Effector memory CD4-positive, alpha-beta T cell (primary cell): ENCODE results near the gene TJP3.

ENCODE experiments used
- DNase-seq, 3 donors: peaks; one replicate each; pipeline ENCODE4 v3.0.0-alpha.2; 2020
- H3K27ac ChIP-seq: 2 replicates; pipeline ENCODE4 v1.7.0; 2013; ENCODE audit warnings: mild to moderate bottlenecking, low read length, moderate library complexity; ENCODE audit not compliant: insufficient read depth, poor library complexity, severe bottlenecking
- H3K27me3 ChIP-seq: replicated peaks from 2 replicates; pipeline ENCODE4 v1.7.0; 2013; ENCODE audit warnings: mild to moderate bottlenecking, low read length; ENCODE audit not compliant: insufficient read depth, control insufficient read depth, poor library complexity, severe bottlenecking
- H3K36me3 ChIP-seq: 2 replicates; pipeline ENCODE4 v1.7.0; 2013; ENCODE audit warnings: mild to moderate bottlenecking, low read length, moderate library complexity; ENCODE audit not compliant: control insufficient read depth, insufficient read depth
- H3K4me1 ChIP-seq: 2 replicates; pipeline ENCODE4 v1.7.0; 2013; ENCODE audit warnings: low read length, mild to moderate bottlenecking; ENCODE audit not compliant: control insufficient read depth, insufficient read depth, poor library complexity, severe bottlenecking
- H3K4me3 ChIP-seq: 2 replicates; pipeline ENCODE4 v1.7.0; 2013; ENCODE audit warnings: low read length, low read depth, mild to moderate bottlenecking; ENCODE audit not compliant: insufficient read depth, poor library complexity, severe bottlenecking
- H3K9me3 ChIP-seq: 2 replicates; pipeline ENCODE4 v1.7.0; 2013; ENCODE audit warnings: mild to moderate bottlenecking, low read length, moderate library complexity; ENCODE audit not compliant: control insufficient read depth

The TJP3 gene

GRCh38 chr19:3775831-3776230, 67.6 kb downstream of the TJP3 start:
- Histone ChIP-seq H3K27ac (no peak overlapping the region), H3K27me3 (no peaks in the 10 kb centered on the region), H3K36me3 (no peaks in the 10 kb centered on the region), H3K4me3 (no peak overlapping the region), H3K9me3 (no peaks in the 10 kb centered on the region), H3K4me1 (no peaks in the 10 kb centered on the region)
- DNase-seq = no peak

- Histone ChIP-seq H3K4me1 (no peaks in the 10 kb centered on the region), H3K27me3 (no peaks in the 10 kb centered on the region), H3K36me3 (no peaks in the 10 kb centered on the region), H3K27ac (no peak overlapping the region), H3K9me3 (peaks cover 2% of the 10 kb centered on the region), H3K4me3 (no peak overlapping the region)
- DNase-seq = no peak
These were observed 68.4 kb downstream of the TJP3 start for GRCh38 chr19:3776479-3777040.

- Histone ChIP-seq H3K4me3 (no peak overlapping the region), H3K27me3 (no peaks in the 10 kb centered on the region), H3K36me3 (no peaks in the 10 kb centered on the region), H3K27ac (no peak overlapping the region), H3K9me3 (peaks cover 10% of the 10 kb centered on the region), H3K4me1 (no peaks in the 10 kb centered on the region)
- no peak for DNase-seq
These were observed 70.1 kb downstream of the TJP3 start for GRCh38 chr19:3778104-3778867.

DNA sequence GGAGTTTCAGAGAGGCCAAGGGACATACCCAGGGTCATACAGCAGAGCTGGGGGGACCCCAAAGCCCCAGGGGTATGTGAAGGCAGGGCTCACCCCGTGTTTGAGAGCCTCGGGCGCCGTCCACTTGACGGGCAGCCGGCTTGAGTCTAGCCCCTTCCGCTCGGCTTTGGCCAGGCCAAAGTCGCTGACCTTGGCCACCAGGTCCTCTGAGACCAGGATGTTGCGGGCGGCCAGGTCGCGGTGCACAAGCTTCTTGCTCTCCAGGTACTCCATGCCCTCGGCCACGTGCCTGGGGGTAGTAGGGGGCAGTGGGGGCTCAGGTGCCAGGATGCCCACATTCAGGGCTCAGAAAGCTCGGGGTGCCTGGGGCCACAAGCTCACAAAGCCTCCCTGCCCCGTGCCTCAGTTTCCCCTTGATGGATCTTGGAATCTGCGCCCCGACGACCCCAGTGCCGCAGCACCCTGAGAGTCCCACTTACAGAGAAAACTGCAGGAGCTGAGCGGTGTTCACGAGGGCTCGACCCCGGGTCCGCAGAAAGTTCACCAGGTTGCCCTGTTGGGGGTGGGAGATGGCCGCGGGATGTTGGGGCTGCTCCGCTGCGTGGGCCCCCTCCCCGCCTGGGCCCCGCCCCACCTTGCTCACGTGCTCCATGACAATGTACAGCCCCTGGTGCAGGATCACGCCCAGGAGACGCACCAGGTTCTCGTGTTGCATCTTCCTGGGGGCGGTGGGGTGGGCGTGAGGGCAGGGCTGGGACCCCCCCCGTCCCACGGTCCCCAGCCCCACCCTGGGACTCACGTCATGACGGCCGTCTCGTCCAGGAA, 70.9 kb downstream of the TJP3 start:
- Histone ChIP-seq H3K9me3 (peaks cover 10% of the 10 kb centered on the region), H3K27ac (no peak overlapping the region), H3K27me3 (no peaks in the 10 kb centered on the region), H3K36me3 (no peaks in the 10 kb centered on the region), H3K4me3 (no peak overlapping the region), H3K4me1 (no peaks in the 10 kb centered on the region)
- no peak for DNase-seq

GRCh38 chr19:3780786-3781304, 72.7 kb downstream of the TJP3 start:
- H3K36me3 ChIP-seq = no peaks in the 10 kb centered on the region
- H3K4me3 ChIP-seq = no peak overlapping the region
- DNase-seq = no peak
- H3K4me1 ChIP-seq = peaks cover 8% of the 10 kb centered on the region
- H3K27me3 ChIP-seq = no peaks in the 10 kb centered on the region
- H3K27ac ChIP-seq = no peak overlapping the region
- H3K9me3 ChIP-seq = peaks cover 10% of the 10 kb centered on the region

- Histone ChIP-seq H3K27me3 (no peaks in the 10 kb centered on the region), H3K9me3 (peaks cover 10% of the 10 kb centered on the region), H3K27ac (no peak overlapping the region), H3K4me3 (no peak overlapping the region), H3K36me3 (no peaks in the 10 kb centered on the region), H3K4me1 (peaks cover 8% of the 10 kb centered on the region)
- DNase-seq = no peak
These were observed 73.4 kb downstream of the TJP3 start for GRCh38 chr19:3781603-3782002.

DNA sequence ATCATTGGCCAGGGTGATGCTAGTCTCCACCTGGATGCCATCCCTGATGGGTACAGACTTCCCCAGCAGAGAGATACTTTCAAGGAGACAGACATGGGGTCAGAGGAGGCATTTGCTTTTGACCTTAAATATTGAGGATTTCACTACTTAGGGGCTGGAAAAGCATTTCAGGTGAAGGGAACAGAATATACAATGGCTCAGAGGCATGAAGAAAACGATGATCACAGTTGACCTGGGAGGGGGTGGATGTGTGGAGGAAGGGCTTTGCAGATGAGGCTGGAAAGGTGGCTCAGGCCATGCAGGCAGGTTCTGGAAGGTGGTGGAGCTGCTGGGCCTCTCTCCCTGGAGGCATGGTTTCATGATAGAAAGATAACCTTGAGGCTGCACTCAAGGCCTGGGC, 74.1 kb downstream of the TJP3 start:
- Histone ChIP-seq H3K36me3 (no peaks in the 10 kb centered on the region), H3K27ac (no peak overlapping the region), H3K9me3 (peaks cover 10% of the 10 kb centered on the region), H3K27me3 (no peaks in the 10 kb centered on the region), H3K4me1 (peaks cover 8% of the 10 kb centered on the region), H3K4me3 (no peak overlapping the region)
- no peak for DNase-seq

DNA sequence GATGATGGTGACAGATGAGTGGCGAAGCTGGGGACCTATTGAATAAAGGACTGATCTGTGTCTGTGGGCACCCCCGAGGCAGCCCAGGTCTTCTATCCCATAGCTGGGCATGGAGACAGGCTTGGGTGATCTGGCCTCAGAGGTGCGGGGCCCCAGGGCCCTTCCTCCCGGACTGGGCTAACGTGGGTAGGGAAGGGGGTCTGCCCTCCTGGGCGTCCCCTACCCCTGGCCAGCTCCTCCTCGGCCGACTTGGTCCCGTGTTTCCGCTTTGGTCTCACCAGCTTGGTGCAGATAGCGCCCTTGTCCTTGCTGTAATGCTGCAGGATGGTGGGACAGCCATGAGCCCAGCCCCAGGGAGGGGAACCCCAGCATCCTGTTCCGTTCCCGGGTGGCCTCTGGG, 74.7 kb downstream of the TJP3 start:
- no peak for DNase-seq
- no peak overlapping the region for H3K27ac ChIP-seq
- peaks cover 8% of the 10 kb centered on the region for H3K4me1 ChIP-seq
- H3K36me3 ChIP-seq = no peaks in the 10 kb centered on the region
- peaks cover 10% of the 10 kb centered on the region for H3K9me3 ChIP-seq
- H3K4me3 ChIP-seq = no peak overlapping the region
- no peaks in the 10 kb centered on the region for H3K27me3 ChIP-seq

GRCh38 chr19:3783660-3784584, 75.7 kb downstream of the TJP3 start:
- Histone ChIP-seq H3K36me3 (no peaks in the 10 kb centered on the region), H3K4me1 (peaks cover 8% of the 10 kb centered on the region), H3K4me3 (no peak overlapping the region), H3K9me3 (peaks cover 10% of the 10 kb centered on the region), H3K27me3 (no peaks in the 10 kb centered on the region), H3K27ac (no peak overlapping the region)
- DNase-seq = no peak
